Lung microvascular endothelial cell (primary cell): Measurements from ENCODE around the gene SRGAP1. TPM values are rescaled to one million over a fixed set of nuclear protein-coding genes. Genes with fewer than 3 reads are reported as not detected.
A peak's percentile ranks its signal among the peaks of the same experiment; 100 is the strongest.
"Not testable (repeated sequence)": the region's sequence is repeated elsewhere in the genome, so short reads cannot be mapped to it uniquely, and the experiment has no call there.

ENCODE experiments used
- DNase-seq, 2 donors: peaks; one replicate each; pipeline versions ENCODE4 v3.0.0 to v3.0.0-alpha.2; 2010; ENCODE audit warnings: low read depth in 2 of 2
- total RNA-seq: library from RNA; depleted of rRNA; stranded (reverse); fragments of >200 nt; gene quantifications from 2 replicates; pipeline ENCODE4 v1.2.1, GENCODE V29; 2014

The SRGAP1 gene
- total RNA-seq, 1 donor from 2014 or later: 2.2 TPM

DNA sequence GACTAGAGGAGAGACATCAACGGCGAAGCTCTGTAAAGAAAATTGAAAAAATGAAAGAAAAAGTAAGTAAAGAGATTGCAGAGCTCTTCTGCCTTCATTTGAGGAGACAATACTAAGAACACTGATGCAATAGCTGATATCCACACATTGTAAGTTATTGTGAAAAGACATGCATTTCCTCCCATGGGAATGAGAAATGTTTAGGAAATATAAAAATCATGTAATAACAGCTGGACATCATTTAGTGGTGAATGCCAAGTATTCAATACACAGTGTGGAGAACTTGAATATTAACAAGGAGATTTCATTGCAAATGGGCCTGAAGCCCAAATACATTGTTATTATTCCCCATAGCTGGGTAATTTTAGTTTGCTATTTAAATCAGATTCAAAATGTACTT, 198.4 kb downstream of the SRGAP1 start:
- DNase-seq: peak in 1 of 2 donors; percentile 11

DNA sequence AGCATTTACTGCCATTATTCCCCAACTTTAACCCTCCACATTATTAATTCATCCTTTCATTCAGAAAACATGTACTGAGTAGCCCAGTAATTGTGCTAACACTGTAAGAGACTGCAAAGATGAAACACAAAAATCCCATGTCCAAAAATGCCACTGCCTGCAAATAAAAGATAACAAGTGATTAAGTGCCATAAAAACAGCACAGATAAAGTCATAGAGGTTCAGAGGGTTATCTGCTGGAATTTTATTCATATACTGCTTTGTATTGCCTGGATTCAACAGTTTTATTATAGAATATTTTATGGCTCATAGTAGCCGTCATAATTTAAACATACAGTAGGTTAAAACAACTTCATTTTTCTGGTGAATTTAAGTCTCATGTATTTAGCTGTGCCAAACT, 199.7 kb downstream of the SRGAP1 start:
- no peak for DNase-seq

DNA sequence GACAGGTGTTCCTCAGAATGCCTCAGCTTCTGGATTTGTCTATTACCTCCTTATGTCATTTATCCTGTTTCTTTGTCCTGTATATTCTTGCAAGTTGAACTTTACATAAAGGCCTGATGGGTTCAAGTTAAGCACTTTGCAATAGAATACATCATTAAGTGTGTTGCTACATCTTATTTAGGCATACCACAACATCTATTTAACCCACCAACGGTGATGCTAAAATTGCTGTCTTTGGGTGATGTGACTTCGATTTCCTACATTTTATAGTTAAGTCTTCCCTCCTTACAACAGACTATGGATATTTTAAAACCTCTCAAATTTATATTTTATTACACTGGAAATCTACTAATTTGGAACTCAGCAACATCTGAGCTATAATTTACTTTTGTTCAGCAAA, 206.6 kb downstream of the SRGAP1 start:
- DNase-seq: no peak

GRCh38 chr12:64053117-64053516, 208.6 kb downstream of the SRGAP1 start:
- DNase-seq: no peak

DNA sequence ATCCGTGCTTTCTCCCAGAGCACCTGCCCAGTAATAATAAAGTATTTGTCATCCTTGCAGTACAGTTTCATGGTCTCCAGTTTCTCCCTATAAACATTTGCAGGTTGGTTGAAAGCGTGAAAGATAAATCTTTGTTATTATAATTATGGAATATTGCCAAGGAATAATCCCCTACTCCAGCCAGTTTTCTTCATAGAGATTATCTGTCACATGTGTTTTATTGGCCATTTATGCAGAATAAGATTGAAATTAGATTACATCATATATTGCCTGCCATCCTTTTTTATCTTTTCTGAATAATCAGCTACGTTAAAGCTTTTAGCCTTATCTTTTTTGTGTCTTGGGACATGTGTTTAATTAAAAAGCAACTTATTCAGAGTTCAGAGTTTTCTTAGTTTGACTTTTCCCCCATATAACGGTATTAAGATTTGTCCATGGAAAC, 209.6 kb downstream of the SRGAP1 start:
- no peak for DNase-seq

DNA sequence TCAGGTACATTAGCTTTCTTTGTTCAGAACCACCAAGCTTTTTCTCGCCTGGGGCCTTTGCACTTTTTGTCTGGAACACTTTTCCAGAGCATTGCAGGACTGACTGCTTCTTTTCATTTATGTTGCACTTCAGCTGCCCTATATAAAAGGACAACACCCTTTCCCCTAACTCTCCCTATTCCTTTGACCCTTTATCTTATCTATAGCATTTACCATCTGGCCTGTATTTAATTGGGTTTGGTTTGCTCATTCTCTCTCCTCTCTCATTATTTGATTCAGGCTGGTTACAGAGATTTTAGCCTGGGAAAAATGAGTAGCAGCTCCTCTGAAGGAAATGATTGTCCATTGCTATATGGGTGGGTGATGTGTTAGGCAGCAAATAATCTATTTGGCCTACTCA, 212.2 kb downstream of the SRGAP1 start:
- DNase-seq: no peak

- DNase-seq: no peak
Observed at GRCh38 chr12:64057706-64058105, 213.2 kb downstream of the SRGAP1 start.

GRCh38 chr12:64058541-64059265, 214.2 kb downstream of the SRGAP1 start:
- DNase-seq: no peak

DNA sequence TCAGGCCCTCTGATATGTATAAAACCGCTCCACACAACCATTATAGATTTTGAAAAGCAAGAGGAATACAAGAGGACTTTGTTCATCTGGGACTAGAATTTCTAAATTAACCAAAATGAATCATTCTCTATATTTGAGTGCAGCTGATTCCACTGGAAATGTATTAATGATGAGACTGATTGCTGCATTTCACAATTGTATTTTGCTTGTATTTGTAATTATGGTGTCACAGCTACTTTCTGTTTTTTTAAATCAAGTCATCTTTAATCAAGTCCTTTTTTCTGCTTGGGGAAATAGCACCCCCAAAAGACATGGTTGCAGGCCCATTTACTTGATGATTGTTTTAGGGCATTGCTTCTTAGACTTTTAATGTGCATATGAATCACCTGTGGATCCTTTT, 215.2 kb downstream of the SRGAP1 start:
- DNase-seq: no peak

- DNase-seq: no peak
Observed at GRCh38 chr12:64061868-64062375, 217.4 kb downstream of the SRGAP1 start.

DNA sequence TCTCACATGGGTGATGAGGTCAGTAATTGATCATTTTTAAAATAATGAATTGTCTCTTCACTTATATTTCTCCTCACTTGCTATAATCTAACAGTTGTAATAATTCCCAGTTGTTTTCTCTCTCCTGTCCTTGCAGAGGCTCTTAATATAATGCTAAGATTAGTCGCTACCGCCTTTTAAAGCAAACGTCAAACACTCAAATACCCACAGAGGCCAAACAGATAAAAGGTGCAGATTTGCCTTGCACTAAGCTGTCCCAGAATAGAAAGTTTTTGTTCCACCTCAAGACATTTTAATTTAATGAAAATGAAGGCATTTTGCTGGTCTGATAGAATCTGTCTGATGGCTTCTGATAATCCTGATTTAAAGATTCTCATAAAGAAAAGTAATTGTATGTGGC, 218.6 kb downstream of the SRGAP1 start:
- no peak for DNase-seq

- DNase-seq: no peak
Observed at GRCh38 chr12:64064240-64064639, 219.7 kb downstream of the SRGAP1 start.

DNA sequence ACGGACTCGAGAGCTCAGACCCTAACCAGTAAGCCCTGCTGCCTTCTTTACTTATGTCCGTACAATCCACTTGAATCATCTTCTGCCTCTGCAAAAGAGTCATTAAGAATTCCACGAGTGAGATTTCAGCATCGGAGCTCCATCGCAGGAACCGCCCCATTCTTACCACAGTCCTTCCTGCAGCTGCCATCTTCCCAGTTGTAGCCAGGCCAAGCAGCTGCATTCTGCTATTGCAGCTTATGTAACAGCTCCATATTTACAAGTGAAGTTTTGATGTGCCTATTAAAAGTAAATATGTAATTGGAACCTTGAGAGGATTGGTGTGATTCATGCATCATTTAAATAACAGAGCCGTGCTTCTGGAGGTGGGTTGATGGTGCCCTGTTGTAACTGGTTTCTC, 220.2 kb downstream of the SRGAP1 start:
- no peak for DNase-seq

- no peak for DNase-seq
Observed at GRCh38 chr12:64065881-64066451, 221.5 kb downstream of the SRGAP1 start.

- peak in 1 of 2 donors; percentile 72 for DNase-seq
Observed at GRCh38 chr12:64066776-64067175, 222.3 kb downstream of the SRGAP1 start.

- DNase-seq: no peak
Observed at GRCh38 chr12:64070454-64070853, 226.0 kb downstream of the SRGAP1 start.

DNA sequence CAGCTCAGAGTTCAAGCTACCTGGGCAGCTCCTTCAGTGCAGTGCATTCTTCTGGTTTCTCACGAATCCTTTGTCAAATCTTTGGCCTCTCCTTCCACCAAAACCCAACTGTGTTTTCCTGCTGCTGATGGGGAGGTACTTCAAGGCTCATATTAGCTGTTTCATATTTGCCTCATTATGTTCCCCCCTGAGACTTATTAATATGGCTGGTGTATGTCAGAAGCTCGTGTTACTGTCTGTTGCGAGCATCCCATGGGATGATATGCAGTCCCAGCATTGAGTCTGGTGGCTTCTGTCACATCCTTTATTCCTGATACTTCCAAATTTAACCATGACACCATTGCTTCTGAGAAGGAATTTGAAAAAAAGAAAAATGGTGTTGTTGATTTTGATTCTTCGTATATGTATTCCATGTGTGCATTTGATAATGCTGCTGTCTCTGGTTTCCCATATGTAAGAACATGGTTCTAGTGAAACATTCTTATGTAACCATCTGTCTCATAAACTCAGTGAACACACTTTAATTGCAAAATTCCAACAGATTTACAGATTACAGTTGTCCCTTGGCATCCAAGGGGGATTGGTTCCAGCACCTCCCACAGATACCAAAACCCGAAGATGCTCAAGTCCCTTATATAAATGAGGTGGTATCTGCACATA, 228.5 kb downstream of the SRGAP1 start:
- no peak for DNase-seq

DNA sequence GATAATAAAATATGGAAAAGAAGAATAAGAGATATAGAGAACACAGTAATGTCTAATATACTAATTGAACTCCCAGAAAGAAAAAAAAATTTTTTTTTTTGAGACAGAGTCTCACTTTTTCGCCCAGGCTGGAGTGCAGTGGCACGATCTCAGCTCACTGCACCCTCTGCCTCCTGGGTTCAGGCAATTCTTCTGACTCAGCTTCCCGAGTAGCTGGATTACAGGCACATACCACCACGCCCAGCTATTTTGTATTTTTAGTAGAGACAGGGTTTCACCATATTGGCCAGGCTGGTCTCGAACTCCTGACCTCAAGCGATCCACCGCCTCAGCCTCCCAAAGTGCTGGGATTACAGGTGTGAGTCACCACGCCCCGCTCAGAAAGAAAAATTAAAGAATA, 232.1 kb downstream of the SRGAP1 start:
- not testable (repeated sequence) for DNase-seq

- DNase-seq: peak; percentile 19 to 42
Observed at GRCh38 chr12:64077922-64078321, 233.4 kb downstream of the SRGAP1 start.

DNA sequence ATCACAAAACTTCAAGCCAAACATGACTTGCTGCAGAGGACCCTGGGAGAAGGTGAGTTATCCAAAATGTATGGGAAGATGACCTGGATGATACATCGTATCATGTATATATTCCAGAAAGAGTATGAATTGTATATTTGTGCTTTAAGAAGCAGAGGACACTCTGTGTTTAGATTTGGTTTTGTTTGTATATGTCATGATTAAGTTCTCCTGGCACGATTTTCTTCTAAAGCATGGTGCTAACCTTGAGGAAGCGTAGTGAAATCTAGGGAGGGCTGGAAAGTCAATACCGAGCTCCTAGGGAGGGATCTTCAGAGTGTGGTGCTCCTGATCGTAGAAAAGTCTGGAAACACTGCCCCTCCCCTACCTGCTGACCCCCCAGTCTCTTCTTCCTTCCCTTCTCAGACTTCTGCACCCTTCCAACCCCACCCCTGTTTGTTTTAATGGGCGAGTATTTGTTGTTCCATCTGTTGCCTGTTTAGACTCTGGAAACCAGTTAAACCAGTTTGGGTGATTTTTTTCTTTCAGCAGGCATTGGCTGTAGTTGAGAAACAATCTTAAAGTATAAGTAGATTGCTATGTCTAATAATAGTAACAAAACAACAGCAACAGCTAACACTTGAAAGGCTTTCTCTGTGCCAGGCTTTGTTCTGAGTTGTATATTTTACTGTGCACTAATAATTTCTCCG, 236.0 kb downstream of the SRGAP1 start:
- no peak for DNase-seq

- no peak for DNase-seq
Observed at GRCh38 chr12:64081008-64081404, 236.5 kb downstream of the SRGAP1 start.

DNA sequence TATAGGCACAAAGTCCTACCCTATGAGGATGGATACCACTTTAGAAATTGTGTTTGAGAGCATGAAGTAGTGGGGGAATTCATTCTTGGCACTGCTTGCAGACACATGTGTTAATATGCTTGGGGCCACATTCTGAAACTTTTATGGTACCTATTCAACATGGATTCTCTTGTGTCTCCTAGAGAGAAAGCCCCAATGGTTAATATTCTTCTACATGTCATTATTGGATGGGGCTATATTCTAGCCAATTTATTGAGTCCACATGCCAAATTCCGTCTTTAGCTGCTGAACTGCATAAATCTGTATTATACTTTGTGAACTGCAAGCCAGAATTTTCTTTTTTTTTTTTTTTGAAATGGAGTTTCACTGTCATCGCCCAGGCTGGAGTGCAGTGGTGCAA, 237.6 kb downstream of the SRGAP1 start:
- no peak for DNase-seq
